Measurements from ENCODE around the gene OR52E2. TPM values are rescaled to one million over a fixed set of nuclear protein-coding genes. Genes with fewer than 3 reads are reported as not detected.
"Not testable (repeated sequence)": the region's sequence is repeated elsewhere in the genome, so short reads cannot be mapped to it uniquely, and the experiment has no call there.

Gene OR52E2
- not detected for total RNA-seq

- no peak for DNase-seq
Measured at GRCh38 chr11:5059391-5059790, at the start of gene OR52E2. TSS of gene OR52E2 (minus strand) at chr11:5059627. CDS start at chr11:5059627, 0 bp downstream.

GRCh38 chr11:5107285-5107684 lies 47.9 kb upstream of the OR52E2 start:
- no peak for DNase-seq

- DNase-seq = no peak
Measured at GRCh38 chr11:5103066-5103465, 43.6 kb upstream of the OR52E2 start.

- no peak for DNase-seq
Measured at GRCh38 chr11:5102246-5102645, 42.8 kb upstream of the OR52E2 start.

GRCh38 chr11:5096011-5096410 lies 36.6 kb upstream of the OR52E2 start:
- DNase-seq = no peak

GRCh38 chr11:5092821-5093585 lies 33.6 kb upstream of the OR52E2 start:
- no peak for DNase-seq

- DNase-seq = no peak
Measured at GRCh38 chr11:5090668-5091067, 31.2 kb upstream of the OR52E2 start.

- DNase-seq = no peak
Measured at GRCh38 chr11:5088556-5088955, 29.1 kb upstream of the OR52E2 start.

- DNase-seq = no peak
Measured at GRCh38 chr11:5083602-5084001, 24.2 kb upstream of the OR52E2 start.

- DNase-seq = no peak
Measured at GRCh38 chr11:5081405-5081804, 22.0 kb upstream of the OR52E2 start.

GRCh38 chr11:5071799-5072198 lies 12.4 kb upstream of the OR52E2 start:
- DNase-seq = no peak

GRCh38 chr11:5069272-5069671 lies 9.8 kb upstream of the OR52E2 start, which contains the start of gene OR52E1:
TSS of gene OR52E1 (plus strand) at chr11:5069572.
- no peak for DNase-seq

GRCh38 chr11:5065027-5065426 lies 5.6 kb upstream of the OR52E2 start:
- no peak for DNase-seq

- not testable (repeated sequence) for DNase-seq
Measured at GRCh38 chr11:5058679-5059078, 748 bp downstream of the OR52E2 start.

GRCh38 chr11:5046754-5047330 lies 12.6 kb downstream of the OR52E2 start:
- no peak for DNase-seq

GRCh38 chr11:5046226-5046625 lies 13.2 kb downstream of the OR52E2 start, which contains the start of gene OR52J3:
TSS of gene OR52J3 (plus strand) at chr11:5046526. CDS start at chr11:5046526, 0 bp downstream.
- no peak for DNase-seq

GRCh38 chr11:5043380-5043779 lies 16.0 kb downstream of the OR52E2 start:
- no peak for DNase-seq

- DNase-seq = no peak
Measured at GRCh38 chr11:5042091-5042490, 17.3 kb downstream of the OR52E2 start.

- DNase-seq = no peak
Measured at GRCh38 chr11:5040876-5041275, 18.6 kb downstream of the OR52E2 start.

GRCh38 chr11:5038341-5038740 lies 21.1 kb downstream of the OR52E2 start:
- DNase-seq = no peak

GRCh38 chr11:5037926-5038325 lies 21.5 kb downstream of the OR52E2 start:
- no peak for DNase-seq

GRCh38 chr11:5036669-5037068 lies 22.8 kb downstream of the OR52E2 start:
- no peak for DNase-seq

GRCh38 chr11:5021996-5022395 lies 37.4 kb downstream of the OR52E2 start:
- no peak for DNase-seq

- no peak for DNase-seq
Measured at GRCh38 chr11:5013012-5013411, 46.4 kb downstream of the OR52E2 start.
